HG02943 (cell line): ENCODE data around the gene ASAP2.
"Not testable (repeated sequence)": the region's sequence is repeated elsewhere in the genome, so short reads cannot be mapped to it uniquely, and the experiment has no call there.

Experiments
- ATAC-seq: cut with Tn5 transposase; IDR thresholded peaks from one replicate; pipeline ENCODE4 v1.9.1; 2021; ENCODE audit warnings: mild to moderate bottlenecking, low read depth, moderate library complexity; ENCODE audit not compliant: unreplicated experiment

ASAP2 gene

GRCh38 chr2:9391961-9392720 lies 185.5 kb downstream of the ASAP2 start:
- ATAC-seq: no peak

GRCh38 chr2:9392898-9393765 lies 186.5 kb downstream of the ASAP2 start:
- ATAC-seq: no peak

- ATAC-seq: no peak
Measured at GRCh38 chr2:9394816-9395215, 188.2 kb downstream of the ASAP2 start.

DNA sequence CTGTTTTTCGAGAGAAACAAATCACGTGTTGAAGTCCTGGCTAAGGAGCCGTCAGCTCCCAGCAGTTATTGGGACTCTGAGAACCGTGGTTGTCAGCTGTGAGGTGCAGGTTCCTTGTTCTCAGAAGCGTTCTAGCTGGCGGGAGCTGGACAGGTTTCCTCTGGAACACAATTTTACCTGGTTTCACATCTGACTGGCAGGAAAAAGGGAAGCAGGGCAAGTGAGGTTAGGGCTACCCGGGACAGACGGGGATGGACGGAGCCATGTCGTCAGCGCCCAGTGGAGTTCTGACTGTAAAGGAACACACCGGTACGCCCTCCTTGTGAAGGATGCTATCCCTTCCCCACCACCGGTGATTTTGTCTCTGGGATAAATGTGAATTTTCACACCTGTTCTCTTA lies 190.6 kb downstream of the ASAP2 start:
- ATAC-seq: no peak

- not testable (repeated sequence) for ATAC-seq
Measured at GRCh38 chr2:9398251-9398650, 191.6 kb downstream of the ASAP2 start.

DNA sequence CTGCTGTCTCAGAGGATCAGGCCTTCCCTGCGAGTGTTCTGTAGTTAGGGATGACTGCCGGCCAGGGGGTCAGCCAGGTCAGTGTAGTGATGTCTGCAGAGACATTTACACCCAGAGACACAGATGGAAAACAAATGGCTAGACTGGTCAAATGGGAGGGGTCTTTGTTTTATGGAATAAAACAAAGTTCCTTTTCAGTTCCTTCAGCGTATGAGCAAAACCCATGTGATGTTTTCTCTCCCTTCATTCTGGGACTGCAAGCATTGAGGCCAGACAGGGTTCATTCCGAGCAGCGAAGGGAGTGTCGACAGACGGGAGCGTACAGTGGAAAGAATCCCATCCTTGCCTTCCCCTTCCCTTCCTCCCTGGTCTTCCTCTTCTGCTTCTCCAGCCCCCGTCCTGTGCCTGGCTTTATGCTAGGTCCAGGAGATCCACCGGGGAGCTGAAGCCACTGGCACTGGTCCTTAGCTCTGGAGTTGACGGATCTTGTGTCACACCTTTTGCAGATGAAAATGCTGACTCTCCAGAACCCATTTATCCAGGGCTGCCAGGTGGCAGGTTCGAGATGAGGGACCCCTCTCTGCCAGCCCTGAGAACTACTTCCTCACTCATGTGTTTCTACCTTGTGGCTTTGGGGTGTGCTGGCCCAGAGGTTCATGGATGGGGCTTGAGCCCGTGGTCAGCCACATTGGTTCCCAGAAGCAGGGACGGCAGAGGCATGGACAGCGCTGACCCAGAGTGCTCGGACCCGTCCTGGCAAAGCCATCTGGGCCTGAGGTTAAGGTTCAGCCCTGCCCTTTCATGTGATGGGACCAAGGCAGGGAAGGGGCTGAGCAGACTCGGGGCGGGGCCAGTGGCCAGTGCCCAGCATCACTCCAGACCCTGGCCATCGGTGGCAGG lies 192.5 kb downstream of the ASAP2 start:
- ATAC-seq: no peak

- no peak for ATAC-seq
Measured at GRCh38 chr2:9400268-9401058, 193.9 kb downstream of the ASAP2 start.

- no peak for ATAC-seq
Measured at GRCh38 chr2:9401059-9401547, 194.5 kb downstream of the ASAP2 start.

DNA sequence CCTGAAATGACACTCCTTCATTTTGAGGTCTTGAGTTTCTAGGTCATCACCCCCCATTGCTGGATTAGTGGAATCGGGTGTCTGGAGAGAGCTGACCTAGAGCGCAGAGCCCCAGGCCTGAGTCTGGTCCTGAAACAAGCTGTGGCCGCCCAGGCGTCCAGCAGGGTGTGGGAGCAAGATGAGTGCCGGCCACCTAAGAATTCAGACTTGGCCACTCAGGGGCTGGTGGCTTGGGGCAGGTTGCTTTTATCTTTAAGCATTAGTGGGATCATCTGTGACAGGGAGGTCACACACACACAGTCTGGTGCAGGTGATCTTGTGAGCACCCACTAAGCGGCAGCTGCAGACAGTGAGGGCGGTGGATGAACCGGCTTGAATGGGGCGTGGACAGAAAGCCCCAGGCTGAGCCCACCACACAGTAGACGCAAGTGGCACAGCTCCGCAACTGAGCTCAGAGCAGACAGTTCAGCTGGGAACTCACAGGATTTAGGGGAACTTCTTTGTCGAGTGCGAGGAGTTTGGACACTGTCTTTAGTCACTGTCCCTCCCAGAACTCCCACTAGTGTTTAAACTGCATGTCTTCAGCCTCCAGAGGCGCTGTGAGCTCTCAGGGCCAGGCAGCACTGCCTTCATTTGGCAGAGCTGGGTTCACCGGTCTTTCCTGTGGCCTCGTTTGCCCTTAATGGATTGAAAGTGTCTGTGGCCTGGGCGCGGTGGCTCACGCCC lies 195.2 kb downstream of the ASAP2 start:
- ATAC-seq: no peak

- ATAC-seq: no peak
Measured at GRCh38 chr2:9403924-9404323, 197.3 kb downstream of the ASAP2 start.

- no peak for ATAC-seq
Measured at GRCh38 chr2:9404451-9404850, 197.8 kb downstream of the ASAP2 start.

DNA sequence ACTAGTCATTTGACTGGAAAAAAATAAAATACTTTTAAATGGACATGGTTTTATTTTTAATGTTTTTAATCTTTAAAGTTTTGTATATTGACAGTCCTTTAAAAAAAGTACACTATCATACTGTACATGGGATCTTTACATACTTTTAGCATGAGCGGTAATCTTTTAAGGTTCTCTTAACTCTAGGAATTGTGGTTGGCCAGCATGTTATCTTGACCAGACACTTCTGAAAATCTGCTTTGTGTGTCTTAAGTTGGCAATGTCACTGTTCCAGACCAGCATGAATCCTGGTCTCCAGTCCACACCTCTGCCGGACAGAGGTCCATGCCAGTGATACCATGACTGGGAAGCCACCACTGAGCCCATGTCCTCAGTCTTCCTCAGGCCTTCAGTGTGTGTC lies 199.0 kb downstream of the ASAP2 start:
- no peak for ATAC-seq

DNA sequence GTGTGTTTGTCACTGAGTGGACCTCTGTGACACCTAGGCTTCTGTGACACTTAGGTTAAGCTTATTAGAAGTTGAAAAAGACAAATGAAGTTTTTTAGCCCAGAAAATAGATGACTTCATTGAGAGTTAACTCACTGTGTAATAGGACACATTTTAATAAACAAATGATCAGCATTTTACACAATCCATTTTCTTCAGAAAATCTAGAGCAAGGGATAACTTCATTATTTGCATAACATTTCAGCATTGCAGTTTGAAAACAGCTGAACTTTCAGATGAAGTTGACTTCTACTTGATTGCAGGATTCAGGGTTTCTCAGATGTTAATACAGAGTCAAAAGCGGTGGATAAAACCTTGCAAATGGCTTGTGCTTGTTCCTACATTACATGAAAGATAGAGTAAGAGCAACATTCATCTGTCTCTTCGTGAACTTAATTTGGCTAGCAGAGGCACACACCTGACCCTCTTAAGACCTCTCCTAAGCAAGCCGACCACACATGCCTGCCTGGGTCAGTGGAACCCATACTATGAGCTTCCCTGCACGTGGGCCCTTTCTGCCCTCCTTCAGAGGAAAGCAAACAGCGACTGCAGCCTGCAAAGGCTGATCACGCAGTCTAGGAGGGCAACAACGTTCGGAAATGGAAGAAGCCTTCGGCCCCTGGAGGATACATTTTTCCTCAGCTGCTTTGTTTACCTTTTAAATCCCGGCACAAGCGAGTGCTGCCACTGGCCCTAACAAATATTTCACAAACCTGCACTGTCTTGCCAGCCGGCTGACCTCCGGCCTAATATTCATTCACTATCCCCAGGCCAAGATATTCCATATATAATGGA lies 200.1 kb downstream of the ASAP2 start:
- no peak for ATAC-seq

GRCh38 chr2:9407363-9407811 lies 200.8 kb downstream of the ASAP2 start:
- ATAC-seq: no peak

DNA sequence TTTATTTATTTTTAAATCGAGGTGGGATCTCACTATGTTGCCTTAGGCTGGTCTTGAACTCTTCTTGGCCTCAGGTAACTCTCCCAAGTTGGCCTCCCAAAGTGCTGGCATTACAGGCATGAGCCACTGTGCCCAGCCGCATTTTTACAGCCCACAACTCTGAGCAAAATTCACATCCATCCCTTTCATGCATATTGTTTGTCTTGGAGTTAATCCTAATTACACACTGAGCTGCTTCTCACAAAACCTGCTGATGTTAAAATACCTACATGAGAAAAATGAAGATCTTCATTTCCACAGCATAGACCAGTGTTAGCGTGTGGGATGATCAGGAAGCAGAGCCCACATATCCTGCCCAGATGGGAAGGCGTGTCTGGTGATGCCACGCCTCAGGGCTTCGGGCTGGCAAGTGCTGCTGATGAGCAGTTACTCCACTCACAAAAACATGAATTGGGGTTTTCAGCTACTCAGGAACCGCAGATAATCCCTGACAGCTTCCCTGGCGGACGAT lies 202.1 kb downstream of the ASAP2 start:
- no peak for ATAC-seq

DNA sequence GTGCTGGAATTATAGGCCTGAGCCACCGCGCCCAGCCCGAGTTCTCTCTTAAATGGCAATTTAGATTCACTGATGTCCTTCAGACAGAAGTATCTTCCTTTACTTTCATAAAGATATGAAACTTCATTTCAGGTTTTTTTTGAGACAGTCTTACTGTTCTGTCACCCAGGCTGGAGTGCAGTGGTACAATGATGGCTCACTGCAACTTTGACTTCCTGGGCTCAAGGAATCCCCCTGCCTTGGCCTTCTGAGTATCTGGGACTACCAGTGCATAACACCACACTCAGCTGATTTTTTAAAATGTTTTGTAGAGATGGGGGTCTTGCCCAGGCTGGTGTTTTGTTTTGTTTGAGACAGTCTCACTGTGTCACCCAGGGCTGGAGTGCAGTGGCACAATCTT lies 203.5 kb downstream of the ASAP2 start:
- ATAC-seq: no peak

GRCh38 chr2:9412781-9413180 lies 206.2 kb downstream of the ASAP2 start:
- ATAC-seq: no peak
